ENCODE data around the gene TLR4. TPM values are rescaled to one million over a fixed set of nuclear protein-coding genes. Genes with fewer than 3 reads are reported as not detected.
A peak's percentile ranks its signal among the peaks of the same experiment; 100 is the strongest.

TLR4 gene
- total RNA-seq (2021) = 0.07 TPM in 2 replicates
- long read RNA-seq = 0 reads

GRCh38 chr9:117704024-117704575 is at the start of gene TLR4:
Gene TLR4, plus strand, starts transcription at chr9:117704403. Its CDS starts 70 bp downstream, at chr9:117704473.
- Histone ChIP-seq H3K4me2 (ENCODE audit: insufficient read depth, insufficient read length, low read length) (no peak within 1 kb of the TSS), H2BK15ac (ENCODE audit: low read depth, low read length) (no peak within 1 kb of the TSS), H3T11ph (ENCODE audit: low read length) (no peak within 1 kb of the TSS), H2BK12ac (ENCODE audit: insufficient read length, low read depth, low read length) (no peak within 1 kb of the TSS), H3K27me3 (ENCODE audit: insufficient read depth, low read length) (no peaks in the 10 kb centered on the region; the same call in 1 of the 2 replicates), H3K9me3 (ENCODE audit: control insufficient read depth, low read depth, low read length) (no peaks in the 10 kb centered on the region), H3K23ac (ENCODE audit: insufficient read length, low read depth, low read length) (no peak within 1 kb of the TSS), H4K5ac (ENCODE audit: insufficient read length, low read depth, low read length) (no peak within 1 kb of the TSS), H3K23me2 (ENCODE audit: insufficient read length, low read depth, low read length, poor library complexity, severe bottlenecking) (no peaks in the 10 kb centered on the region), H4K91ac (ENCODE audit: insufficient read length, low read depth, low read length) (no peak within 1 kb of the TSS), H2BK20ac (ENCODE audit: low read depth, low read length, poor library complexity, severe bottlenecking) (no peak within 1 kb of the TSS), H3K18ac (ENCODE audit: insufficient read length, low read depth, low read length) (no peak within 1 kb of the TSS), H2AK5ac (ENCODE audit: insufficient read length, low read length) (no peak within 1 kb of the TSS), H2AFZ (ENCODE audit: low read length) (peak within 1 kb of the TSS; percentile 2), H3K14ac (ENCODE audit: insufficient read depth, low read length) (0 out of 2 replicates have a peak within 1 kb of the TSS, but pooled peaks have one; percentile 52), H2BK120ac (ENCODE audit: low read depth, low read length, poor library complexity, severe bottlenecking) (no peak within 1 kb of the TSS), H4K20me1 (ENCODE audit: control insufficient read depth, insufficient read depth, insufficient read length) (no peaks in the 10 kb centered on the region), H3K56ac (ENCODE audit: insufficient read length, low read depth, low read length) (no peak within 1 kb of the TSS), H2BK5ac (ENCODE audit: insufficient read length, low read length) (no peak within 1 kb of the TSS), H3K79me1 (ENCODE audit: insufficient read depth, low read depth, low read length, poor library complexity, severe bottlenecking) (no peaks in the 10 kb centered on the region), H3K4me1 (ENCODE audit: insufficient read depth, low read length) (no peaks in the 10 kb centered on the region; the same call in 1 of the 2 replicates), H3K27ac (ENCODE audit: insufficient read length, low read depth, low read length) (no peak within 1 kb of the TSS), H4K8ac (replicated peaks; ENCODE audit: insufficient read length, low read depth, low read length) (no peak within 1 kb of the TSS), H3K4ac (ENCODE audit: low read depth, low read length) (no peak within 1 kb of the TSS), H3K79me2 (ENCODE audit: insufficient read depth, low read length) (no peaks in the 10 kb centered on the region), H3K9ac (ENCODE audit: extremely low read depth, insufficient read length, low read length) (no peak within 1 kb of the TSS)
- Mint-ChIP-seq H3K27me3 (ENCODE audit: low read depth) (no peaks in the 10 kb centered on the region), H3K4me3 (no peak within 1 kb of the TSS), H3K27ac (peak within 1 kb of the TSS in 2 of 3 experiments; percentile 17 to 19; a peak in 1 of 7 replicates), H3K4me1 (peaks cover 10 to 14% of the 10 kb centered on the region in 2 experiments; a peak in 3 of 4 replicates), H3K9me3 (no peaks in the 10 kb centered on the region), H3K36me3 (ENCODE audit: insufficient read depth in 1 of 3, low read depth in 3 of 3) (no peaks in the 10 kb centered on the region)
- TF ChIP-seq, protein P1, sequence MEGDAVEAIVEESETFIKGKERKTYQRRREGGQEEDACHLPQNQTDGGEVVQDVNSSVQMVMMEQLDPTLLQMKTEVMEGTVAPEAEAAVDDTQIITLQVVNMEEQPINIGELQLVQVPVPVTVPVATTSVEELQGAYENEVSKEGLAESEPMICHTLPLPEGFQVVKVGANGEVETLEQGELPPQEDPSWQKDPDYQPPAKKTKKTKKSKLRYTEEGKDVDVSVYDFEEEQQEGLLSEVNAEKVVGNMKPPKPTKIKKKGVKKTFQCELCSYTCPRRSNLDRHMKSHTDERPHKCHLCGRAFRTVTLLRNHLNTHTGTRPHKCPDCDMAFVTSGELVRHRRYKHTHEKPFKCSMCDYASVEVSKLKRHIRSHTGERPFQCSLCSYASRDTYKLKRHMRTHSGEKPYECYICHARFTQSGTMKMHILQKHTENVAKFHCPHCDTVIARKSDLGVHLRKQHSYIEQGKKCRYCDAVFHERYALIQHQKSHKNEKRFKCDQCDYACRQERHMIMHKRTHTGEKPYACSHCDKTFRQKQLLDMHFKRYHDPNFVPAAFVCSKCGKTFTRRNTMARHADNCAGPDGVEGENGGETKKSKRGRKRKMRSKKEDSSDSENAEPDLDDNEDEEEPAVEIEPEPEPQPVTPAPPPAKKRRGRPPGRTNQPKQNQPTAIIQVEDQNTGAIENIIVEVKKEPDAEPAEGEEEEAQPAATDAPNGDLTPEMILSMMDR (conservative IDR thresholded peaks at IDR 0.05) = no peak
- DNase-seq = peak; percentile 38
- no CpG with 5 or more reads among the region's 13 CpGs for WGBS (ENCODE audit: extremely low coverage, insufficient read length, low lambda C conversion rate)
